Measurements from ENCODE around the gene SLC25A17.
"Not testable (repeated sequence)": the region's sequence is repeated elsewhere in the genome, so short reads cannot be mapped to it uniquely, and the experiment has no call there.

The SLC25A17 gene

DNA sequence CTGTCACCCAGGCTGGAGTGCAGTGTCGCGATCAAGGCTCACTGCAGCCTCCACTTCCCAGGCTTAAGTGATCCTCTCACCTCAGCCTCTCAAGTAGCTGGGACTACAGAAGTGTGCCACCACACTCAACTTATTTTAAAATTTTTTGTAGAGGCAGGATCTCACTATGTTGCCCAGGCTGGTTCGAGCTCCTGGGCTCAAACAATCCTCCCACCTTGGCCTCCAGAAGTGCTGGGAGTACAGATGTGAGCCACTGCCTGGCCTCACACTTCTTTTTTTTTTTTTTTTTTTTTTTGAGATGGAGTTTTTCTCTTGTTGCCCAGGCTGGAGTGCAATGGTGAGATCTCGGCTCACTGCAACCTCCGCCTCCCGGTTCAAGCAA, 99.0 kb downstream of the SLC25A17 start:
- not testable (repeated sequence) for DNase-seq (ENCODE audit: low read depth)

Data from fibroblast of gingiva (primary cell).